GM19438 (cell line): ENCODE data around the gene SELENOO.

Experiments
- ATAC-seq: cut with Tn5 transposase; IDR thresholded peaks from one replicate; pipeline ENCODE4 v1.9.1; 2021; ENCODE audit warnings: low read depth; ENCODE audit not compliant: unreplicated experiment

The SELENOO gene

GRCh38 chr22:50171965-50172421, 28.8 kb upstream of the SELENOO start:
- no peak for ATAC-seq

GRCh38 chr22:50173311-50173982, 27.4 kb upstream of the SELENOO start:
- no peak for ATAC-seq

DNA sequence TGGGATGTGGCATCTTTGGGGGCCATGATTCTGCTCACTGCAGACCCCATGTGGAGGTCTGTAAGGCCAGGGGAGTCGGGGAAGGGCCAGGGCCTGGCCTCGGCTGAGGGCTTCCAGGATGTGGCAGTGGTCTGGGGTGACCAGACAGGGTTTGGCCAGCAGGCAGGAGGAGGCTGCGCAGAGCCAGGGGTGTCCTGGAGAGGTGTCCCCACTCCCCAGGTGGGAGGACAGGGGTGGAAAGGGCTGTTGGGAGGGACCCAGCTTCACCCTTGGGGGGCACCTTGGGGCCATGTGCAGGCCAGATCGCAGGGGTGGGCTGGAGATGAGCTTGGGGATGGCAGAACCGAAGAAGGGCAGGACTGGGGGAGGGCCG, 26.8 kb upstream of the SELENOO start:
- no peak for ATAC-seq

- ATAC-seq: no peak
Observed at GRCh38 chr22:50174382-50175190, 26.2 kb upstream of the SELENOO start.

- ATAC-seq: no peak
Observed at GRCh38 chr22:50175191-50175461, 25.7 kb upstream of the SELENOO start.

- ATAC-seq: no peak
Observed at GRCh38 chr22:50175921-50176849, 24.6 kb upstream of the SELENOO start.

- no peak for ATAC-seq
Observed at GRCh38 chr22:50176850-50177536, 23.8 kb upstream of the SELENOO start.

- ATAC-seq: no peak
Observed at GRCh38 chr22:50177537-50178470, 23.0 kb upstream of the SELENOO start.

- ATAC-seq: no peak
Observed at GRCh38 chr22:50178471-50178864, 22.3 kb upstream of the SELENOO start.

- ATAC-seq: no peak
Observed at GRCh38 chr22:50178871-50179869, 21.6 kb upstream of the SELENOO start.

- no peak for ATAC-seq
Observed at GRCh38 chr22:50179937-50180726, 20.7 kb upstream of the SELENOO start.

GRCh38 chr22:50180727-50181521, 19.9 kb upstream of the SELENOO start:
- ATAC-seq: no peak

- ATAC-seq: no peak
Observed at GRCh38 chr22:50182176-50183081, 18.4 kb upstream of the SELENOO start.

DNA sequence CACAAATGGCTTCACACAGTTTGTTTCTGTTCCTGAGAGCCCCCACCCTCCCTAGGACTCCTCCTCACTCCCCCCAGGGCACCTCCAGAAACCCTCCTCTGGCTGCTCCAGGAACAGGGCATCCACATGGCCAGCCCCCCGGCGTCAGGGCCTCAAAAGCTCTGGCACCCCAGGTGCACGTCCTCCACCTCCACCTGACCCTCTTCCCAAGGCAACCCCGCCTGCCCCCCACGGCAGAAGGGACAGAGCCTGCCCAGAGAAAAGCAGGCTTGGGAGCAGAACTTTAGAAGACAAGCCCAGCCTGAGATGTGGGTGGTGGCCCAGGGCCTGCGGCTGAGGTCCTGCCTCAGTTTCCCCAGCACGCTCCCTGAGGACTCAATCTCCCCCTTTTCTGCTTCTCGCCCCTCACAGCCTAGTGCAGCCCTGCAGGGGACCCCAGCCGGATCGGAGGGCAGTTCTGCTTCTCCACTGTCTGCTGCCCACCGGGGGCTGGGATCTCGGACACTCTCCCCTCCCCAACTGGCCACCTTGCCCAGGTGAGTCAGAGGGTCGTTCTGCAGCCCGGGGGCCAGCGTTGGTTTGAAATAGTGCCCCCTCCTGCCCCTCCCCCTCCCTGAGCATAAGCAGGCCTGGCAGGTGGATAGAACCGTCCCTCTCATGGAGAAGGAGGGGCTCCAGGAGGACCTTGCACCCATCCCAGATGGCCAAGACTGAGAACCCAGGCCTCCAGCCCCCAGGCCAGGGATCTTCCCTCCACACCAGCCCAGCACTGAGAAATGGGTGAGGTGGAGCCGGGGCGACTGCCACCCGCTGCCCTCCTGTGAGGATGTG, 17.5 kb upstream of the SELENOO start:
- no peak for ATAC-seq
